ENCODE results near the gene CYP4F22. TPM values are rescaled to one million over a fixed set of nuclear protein-coding genes. Genes with fewer than 3 reads are reported as not detected.
A peak's percentile ranks its signal among the peaks of the same experiment; 100 is the strongest.

CYP4F22 gene
- total and polyA plus RNA-seq, 9 of the 15 experiments (the other 6 are each of a cell fraction or from before 2014, with no cell fraction given): not detected

DNA sequence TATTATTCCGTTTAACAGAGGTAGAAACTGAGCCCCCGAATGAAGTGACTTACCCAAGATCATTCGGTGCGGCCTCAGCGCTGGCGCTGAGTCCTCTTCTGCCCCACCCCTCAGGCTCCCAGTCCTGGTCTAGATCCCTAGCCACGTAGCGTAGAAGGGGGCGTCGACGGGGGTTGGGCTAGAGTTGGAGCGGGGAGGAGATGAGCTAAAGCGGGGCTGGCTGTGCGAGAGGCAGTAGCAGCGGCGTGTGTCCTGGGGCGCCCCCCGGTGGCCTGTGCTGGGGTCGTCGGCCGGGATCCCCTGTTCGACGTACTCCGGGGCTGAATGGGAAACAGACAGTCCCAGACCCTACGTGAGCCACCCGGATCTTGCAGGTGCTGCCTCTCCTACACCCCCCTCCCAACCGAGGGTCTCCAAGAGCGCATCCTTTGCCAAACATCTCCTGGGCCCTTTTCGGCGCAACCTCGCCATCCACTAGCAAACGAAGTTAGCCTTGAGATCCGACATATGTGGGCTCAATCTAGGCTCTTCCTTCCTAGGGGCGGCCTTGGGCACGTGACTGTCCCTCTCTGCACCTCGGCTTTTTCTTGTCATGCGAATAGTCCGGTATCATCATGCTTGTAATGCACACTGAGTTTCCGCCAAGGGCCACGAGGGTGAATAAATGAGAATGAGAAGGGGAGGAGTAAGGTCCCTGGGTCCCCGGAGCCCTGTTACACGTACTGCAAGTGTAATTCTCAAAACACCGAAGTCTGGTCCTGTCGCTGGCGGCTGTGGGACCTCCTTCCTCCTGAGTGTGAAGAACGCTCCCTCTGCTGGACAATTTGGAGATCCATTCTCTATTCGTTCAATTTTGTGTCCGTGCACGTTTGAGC, 47.7 kb downstream of the CYP4F22 start:
- peak; percentile 99 for ATAC-seq
- Histone ChIP-seq H2AFZ (ENCODE audit: low read depth, low read length) (peak overlapping the region; percentile 78), H3K9me1 (ENCODE audit: control insufficient read depth, insufficient read depth, low read length) (no peaks in the 10 kb centered on the region), H3K4me2 (ENCODE audit: insufficient read depth, low read length) (peak overlapping the region; percentile 75), H3K4me3 (peak overlapping the region; percentile 26), H3K27ac (ENCODE audit: extremely low read depth, low read depth, low read length) (no peak overlapping the region), H3K79me2 (ENCODE audit: control insufficient read depth, insufficient read depth, low read length) (no peaks in the 10 kb centered on the region), H3K27me3 (ENCODE audit: control insufficient read depth in 2 of 2, insufficient read depth in 2 of 2, low read length in 2 of 2) (peaks cover 2 to 16% of the 10 kb centered on the region in 2 experiments; a peak in 3 of 5 replicates), H3K9me3 (replicated peaks; ENCODE audit: control insufficient read depth, insufficient read depth, low read depth, low read length) (no peaks in the 10 kb centered on the region; the same call in 1 of the 2 replicates), H3K36me3 (ENCODE audit: control insufficient read depth, insufficient read depth, low read length) (no peaks in the 10 kb centered on the region), H4K20me1 (replicated peaks; ENCODE audit: control insufficient read depth, insufficient read depth, low read length) (no peaks in the 10 kb centered on the region), H3K4me1 (replicated peaks in 1 of 2; ENCODE audit: control insufficient read depth in 2 of 2, insufficient read depth in 2 of 2, low read length in 2 of 2) (peaks cover 5 to 20% of the 10 kb centered on the region in 2 experiments; a peak in 3 of 5 replicates), H3K9ac (ENCODE audit: insufficient read depth in 1 of 2, low read depth in 2 of 2, low read length in 2 of 2) (peak overlapping the region in 1 of 2 experiments; percentile 33; a peak in 1 of 4 replicates)
- 4% methylated on average over 48 of the region's 49 CpGs for WGBS (ENCODE audit: insufficient coverage, low coverage, missing lambda C conversion rate)
- intact Hi-C loops (cut with micrococcal nuclease): loop anchor here (1.0 to 5.0 kb wide), 6 partner anchors 137 to 464 kb away; partner anchors contain the start of gene AKAP8
- peak; percentile 94 for FAIRE-seq
- ChIA-PET CTCF (ENCODE audit: low intra/inter-chr PET ratio) (interaction anchor here (0.6 to 3.9 kb wide), 12 partner anchors 51 to 627 kb away, joined by 3 to 33 read pairs (median 7); partner anchors contain the start of gene AKAP8L), POLR2A (interaction anchor here (0.6 to 1.0 kb wide), 4 partner anchors 135 to 394 kb away, joined by 3 to 6 read pairs (median 4); partner anchors contain the start of gene AKAP8L)
- peak; percentile 95 to 96 (median 96) for DNase-seq (ENCODE audit: extremely low read depth in 1 of 4, low spot score in 3 of 4)
- in situ Hi-C loops (cut with MboI): loop anchor here (5.0 to 25.0 kb wide), 3 partner anchors 389 to 694 kb away; no protein-coding TSS in a partner anchor
- BruUV-seq (replicated peaks): no TSS peak
- TF ChIP-seq RCOR1 (IDR thresholded peaks at IDR 0.05; ENCODE audit: borderline replicate concordance in 1 of 2, low read depth in 2 of 2, low read length in 2 of 2) (peak in 1 of 2 experiments; percentile 53; a peak in 2 of 4 replicates), HDAC2 (IDR thresholded peaks at IDR 0.05) (peak; percentile 42; the same call in 1 of the 2 replicates), PHF20 (IDR thresholded peaks at IDR 0.05; ENCODE audit: partially characterized antibody) (no peak), NR4A1 (CRISPR knock-in tag; IDR thresholded peaks at IDR 0.05) (no peak), NR4A1 (tag; IDR thresholded peaks at IDR 0.05) (no peak), FOSL1 (tag; conservative IDR thresholded peaks at IDR 0.05) (no peak), SMARCB1 (IDR thresholded peaks at IDR 0.05; ENCODE audit: insufficient read length, low read depth) (no peak), SUPT5H (IDR thresholded peaks at IDR 0.05) (no peak), BRCA1 (IDR thresholded peaks at IDR 0.05) (no peak), BRCA1 (CRISPR knock-in tag; IDR thresholded peaks at IDR 0.05) (no peak), ZNF175 (CRISPR knock-in tag; IDR thresholded peaks at IDR 0.05; ENCODE audit: low read depth) (no peak), GTF2A2 (tag; IDR thresholded peaks at IDR 0.05) (no peak), RBM14 (IDR thresholded peaks at IDR 0.05; ENCODE audit: borderline replicate concordance, insufficient read depth, low read depth, low read length) (no peak), ZNF445 (CRISPR knock-in tag; IDR thresholded peaks at IDR 0.05; ENCODE audit: low read depth) (no peak)
- TF ChIP-seq, protein P1, sequence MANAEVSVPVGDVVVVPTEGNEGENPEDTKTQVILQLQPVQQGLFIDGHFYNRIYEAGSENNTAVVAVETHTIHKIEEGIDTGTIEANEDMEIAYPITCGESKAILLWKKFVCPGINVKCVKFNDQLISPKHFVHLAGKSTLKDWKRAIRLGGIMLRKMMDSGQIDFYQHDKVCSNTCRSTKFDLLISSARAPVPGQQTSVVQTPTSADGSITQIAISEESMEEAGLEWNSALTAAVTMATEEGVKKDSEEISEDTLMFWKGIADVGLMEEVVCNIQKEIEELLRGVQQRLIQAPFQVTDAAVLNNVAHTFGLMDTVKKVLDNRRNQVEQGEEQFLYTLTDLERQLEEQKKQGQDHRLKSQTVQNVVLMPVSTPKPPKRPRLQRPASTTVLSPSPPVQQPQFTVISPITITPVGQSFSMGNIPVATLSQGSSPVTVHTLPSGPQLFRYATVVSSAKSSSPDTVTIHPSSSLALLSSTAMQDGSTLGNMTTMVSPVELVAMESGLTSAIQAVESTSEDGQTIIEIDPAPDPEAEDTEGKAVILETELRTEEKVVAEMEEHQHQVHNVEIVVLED (CRISPR knock-in tag; IDR thresholded peaks at IDR 0.05): 0 out of 2 replicates have a peak, but pooled peaks have one; percentile 21
- TF ChIP-seq, protein P2, sequence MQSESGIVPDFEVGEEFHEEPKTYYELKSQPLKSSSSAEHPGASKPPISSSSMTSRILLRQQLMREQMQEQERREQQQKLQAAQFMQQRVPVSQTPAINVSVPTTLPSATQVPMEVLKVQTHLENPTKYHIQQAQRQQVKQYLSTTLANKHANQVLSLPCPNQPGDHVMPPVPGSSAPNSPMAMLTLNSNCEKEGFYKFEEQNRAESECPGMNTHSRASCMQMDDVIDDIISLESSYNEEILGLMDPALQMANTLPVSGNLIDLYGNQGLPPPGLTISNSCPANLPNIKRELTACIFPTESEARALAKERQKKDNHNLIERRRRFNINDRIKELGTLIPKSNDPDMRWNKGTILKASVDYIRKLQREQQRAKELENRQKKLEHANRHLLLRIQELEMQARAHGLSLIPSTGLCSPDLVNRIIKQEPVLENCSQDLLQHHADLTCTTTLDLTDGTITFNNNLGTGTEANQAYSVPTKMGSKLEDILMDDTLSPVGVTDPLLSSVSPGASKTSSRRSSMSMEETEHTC (IDR thresholded peaks at IDR 0.05): no peak

Measured in K562 (cell line).